Stimulated activated CD8-positive, alpha-beta memory T cell treated with anti-CD3 and anti-CD28 coated beads, Interleukin-12 subunit alpha, Interleukin-12 subunit beta, amount 100 ng/mL, for 1 hour (primary cell): Measurements from ENCODE around the gene PHACTR1.

ENCODE experiments used
- DNase-seq: peaks from one replicate; pipeline ENCODE4 v3.0.0-alpha.2; 2020; ENCODE audit warnings: low read depth

Gene PHACTR1

GRCh38 chr6:13030396-13030795 lies 313.8 kb downstream of the PHACTR1 start:
- no peak for DNase-seq

- no peak for DNase-seq
Measured at GRCh38 chr6:13032566-13032965, 316.0 kb downstream of the PHACTR1 start.

GRCh38 chr6:13033145-13033544 lies 316.6 kb downstream of the PHACTR1 start:
- no peak for DNase-seq

GRCh38 chr6:13034316-13034715 lies 317.7 kb downstream of the PHACTR1 start:
- no peak for DNase-seq

- DNase-seq, result no peak
Measured at GRCh38 chr6:13035606-13036005, 319.0 kb downstream of the PHACTR1 start.

- no peak for DNase-seq
Measured at GRCh38 chr6:13038315-13038714, 321.7 kb downstream of the PHACTR1 start.

GRCh38 chr6:13038741-13039190 lies 322.2 kb downstream of the PHACTR1 start:
- no peak for DNase-seq

GRCh38 chr6:13044390-13044789 lies 327.8 kb downstream of the PHACTR1 start:
- no peak for DNase-seq

- no peak for DNase-seq
Measured at GRCh38 chr6:13044896-13045295, 328.3 kb downstream of the PHACTR1 start.

GRCh38 chr6:13045676-13046075 lies 329.1 kb downstream of the PHACTR1 start:
- no peak for DNase-seq

GRCh38 chr6:13046084-13046483 lies 329.5 kb downstream of the PHACTR1 start:
- no peak for DNase-seq

- no peak for DNase-seq
Measured at GRCh38 chr6:13048113-13048512, 331.5 kb downstream of the PHACTR1 start.

GRCh38 chr6:13049666-13050254 lies 333.2 kb downstream of the PHACTR1 start:
- DNase-seq, result no peak

GRCh38 chr6:13053006-13053461 lies 336.5 kb downstream of the PHACTR1 start:
- no peak for DNase-seq

GRCh38 chr6:13058051-13058450 lies 341.5 kb downstream of the PHACTR1 start:
- no peak for DNase-seq

- DNase-seq, result no peak
Measured at GRCh38 chr6:13059026-13059425, 342.5 kb downstream of the PHACTR1 start.

GRCh38 chr6:13063300-13063918 lies 346.8 kb downstream of the PHACTR1 start:
- DNase-seq, result no peak

GRCh38 chr6:13065581-13065980 lies 349.0 kb downstream of the PHACTR1 start:
- no peak for DNase-seq

- DNase-seq, result no peak
Measured at GRCh38 chr6:13066050-13066449, 349.5 kb downstream of the PHACTR1 start.

- DNase-seq, result no peak
Measured at GRCh38 chr6:13066820-13067219, 350.3 kb downstream of the PHACTR1 start.

GRCh38 chr6:13068586-13069210 lies 352.1 kb downstream of the PHACTR1 start:
- no peak for DNase-seq

GRCh38 chr6:13071550-13072345 lies 355.2 kb downstream of the PHACTR1 start:
- DNase-seq, result no peak
